ENCODE results near the gene STOM. TPM values are rescaled to one million over a fixed set of nuclear protein-coding genes. Genes with fewer than 3 reads are reported as not detected.

The STOM gene
- total RNA-seq, 5 donors from 2014 or later (not counting 1 experiment from before 2014, with no cell fraction given) = 24.2 to 73.9 (median 57.8) TPM

DNA sequence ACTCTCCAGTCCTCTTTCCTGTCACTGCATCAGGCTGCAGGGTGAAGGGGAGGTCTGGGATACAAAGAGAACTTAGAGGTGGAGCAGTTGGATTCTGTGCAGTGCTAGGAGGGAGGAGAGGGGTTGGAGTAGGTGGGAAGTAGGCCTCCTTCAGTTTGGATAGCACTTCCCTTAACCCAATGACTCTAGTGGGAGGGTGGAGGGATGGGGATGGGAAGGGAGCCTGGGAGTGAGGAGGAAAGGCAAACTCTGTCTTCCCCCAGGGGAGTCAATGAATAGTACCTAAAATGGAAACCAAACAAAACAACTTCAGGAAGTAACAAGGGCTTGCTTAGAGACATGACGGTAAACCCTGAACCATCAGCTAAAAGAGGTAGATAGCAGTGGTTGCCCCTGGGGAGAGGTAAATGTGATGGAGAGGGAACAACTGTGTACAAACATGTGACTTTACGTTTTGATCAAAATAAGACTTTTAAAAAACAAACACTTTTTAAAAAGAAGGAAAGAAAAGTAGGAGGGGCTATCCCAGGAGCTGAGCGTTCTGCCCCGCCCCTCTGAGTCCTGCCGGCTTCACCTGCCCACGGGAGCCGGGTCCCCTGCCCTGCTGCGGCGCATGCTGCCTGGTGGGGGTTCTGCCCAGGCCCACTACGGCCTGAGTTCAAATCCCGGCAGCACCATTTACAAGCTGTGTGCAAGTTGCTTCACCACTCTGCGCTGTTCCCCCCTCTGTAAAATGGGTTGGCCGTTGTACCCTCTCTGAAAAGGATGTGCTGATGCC lies 71.2 kb downstream of the STOM start:
- peak overlapping the region; percentile 21 to 62 for H3K4me3 ChIP-seq (ENCODE audit: control insufficient read depth in 1 of 2, extremely low read depth in 1 of 2, low read length in 1 of 2)

GRCh38 chr9:121298016-121298538 lies 72.0 kb downstream of the STOM start:
- Mint-ChIP-seq H3K27me3 (peaks cover 16 to 17% of the 10 kb centered on the region in 2 donors), H3K27ac (no peak overlapping the region), H3K4me1 (peaks cover 13 to 20% (median 19%) of the 10 kb centered on the region in 3 donors), H3K9me3 (no peaks in the 10 kb centered on the region), H3K4me3 (peak overlapping the region in 2 of 3 donors; percentile 28 to 68), H3K36me3 (peaks cover 2% of the 10 kb centered on the region)
- peaks cover 0 to 36% of the 10 kb centered on the region in 2 experiments for H3K27me3 ChIP-seq (replicated peaks in 1 of 2; ENCODE audit: control insufficient read depth in 2 of 2, extremely low read depth in 1 of 2, insufficient read depth in 2 of 2, low read length in 1 of 2)
- no peaks in the 10 kb centered on the region for H3K36me3 ChIP-seq (ENCODE audit: control insufficient read depth in 2 of 2, extremely low read depth in 1 of 2, insufficient read depth in 1 of 2, low read length in 1 of 2)
- ChIA-PET POLR2A (interaction anchor here (0.5 to 0.6 kb wide), 2 partner anchors 30 to 1433 kb away, joined by 3 to 8 read pairs; partner anchors contain the start of gene GSN (in 1 of the 2)), CTCF (interaction anchor here (0.6 kb wide), 2 partner anchors 20 to 37 kb away, joined by 3 to 8 read pairs; no protein-coding TSS in a partner anchor)
- H3K27ac ChIP-seq (ENCODE audit: low read length) = no peak overlapping the region
- H3K4me3 ChIP-seq (ENCODE audit: control insufficient read depth in 1 of 2, extremely low read depth in 1 of 2, low read length in 1 of 2) = no peak overlapping the region
- no peak for ATAC-seq (replicated peaks in 1 of 4)
- WGBS (ENCODE audit: insufficient coverage) = 96% methylated on average over 3 of the region's 7 CpGs
- no peak for DNase-seq
- no peaks in the 10 kb centered on the region for H3K9me3 ChIP-seq
- H3K4me1 ChIP-seq (ENCODE audit: control insufficient read depth in 1 of 2, extremely low read depth in 1 of 2, insufficient read depth in 2 of 2, low read length in 2 of 2) = peaks cover 3 to 9% of the 10 kb centered on the region in 2 experiments

More for the DNA sequence above, 71.2 kb downstream of the STOM start:
- peak in 2 of 4 experiments; percentile 8 to 11 for ATAC-seq (replicated peaks in 1 of 4)
- DNase-seq = no peak
- Histone ChIP-seq H3K9me3 (no peaks in the 10 kb centered on the region), H3K4me1 (ENCODE audit: control insufficient read depth in 1 of 2, extremely low read depth in 1 of 2, insufficient read depth in 2 of 2, low read length in 2 of 2) (peaks cover 3 to 9% of the 10 kb centered on the region in 2 experiments), H3K27me3 (replicated peaks in 1 of 2; ENCODE audit: control insufficient read depth in 2 of 2, extremely low read depth in 1 of 2, insufficient read depth in 2 of 2, low read length in 1 of 2) (peaks cover 0 to 36% of the 10 kb centered on the region in 2 experiments), H3K36me3 (ENCODE audit: control insufficient read depth in 2 of 2, extremely low read depth in 1 of 2, insufficient read depth in 1 of 2, low read length in 1 of 2) (no peaks in the 10 kb centered on the region), H3K27ac (ENCODE audit: low read length) (no peak overlapping the region)
- H3K27me3 Mint-ChIP-seq = peaks cover 16 to 17% of the 10 kb centered on the region in 2 donors
- H3K36me3 Mint-ChIP-seq = peaks cover 10% of the 10 kb centered on the region
- H3K27ac Mint-ChIP-seq = peak overlapping the region; percentile 28 to 65
- ChIA-PET POLR2A (interaction anchor here in 1 of 2 donors (0.6 kb wide), 1 partner anchor 1433 kb away, joined by 3 read pairs; no protein-coding TSS in a partner anchor), CTCF (interaction anchor here in 1 of 2 donors (0.6 kb wide), 1 partner anchor 36 kb away, joined by 8 read pairs; no protein-coding TSS in a partner anchor)
- H3K4me1 Mint-ChIP-seq = peaks cover 13 to 20% (median 19%) of the 10 kb centered on the region in 3 donors
- WGBS (ENCODE audit: insufficient coverage) = 70% methylated on average over 11 of the region's 13 CpGs
- H3K4me3 Mint-ChIP-seq = peak overlapping the region; percentile 65 to 68 (median 66)
- no peaks in the 10 kb centered on the region for H3K9me3 Mint-ChIP-seq

GRCh38 chr9:121297389-121297788 lies 72.7 kb downstream of the STOM start:
- Histone ChIP-seq H3K4me1 (ENCODE audit: control insufficient read depth in 1 of 2, extremely low read depth in 1 of 2, insufficient read depth in 2 of 2, low read length in 2 of 2) (peaks cover 3 to 9% of the 10 kb centered on the region in 2 experiments), H3K27ac (ENCODE audit: low read length) (no peak overlapping the region), H3K9me3 (no peaks in the 10 kb centered on the region), H3K36me3 (ENCODE audit: control insufficient read depth in 2 of 2, extremely low read depth in 1 of 2, insufficient read depth in 1 of 2, low read length in 1 of 2) (no peaks in the 10 kb centered on the region), H3K4me3 (ENCODE audit: control insufficient read depth in 1 of 2, extremely low read depth in 1 of 2, low read length in 1 of 2) (no peak overlapping the region), H3K27me3 (replicated peaks in 1 of 2; ENCODE audit: control insufficient read depth in 2 of 2, extremely low read depth in 1 of 2, insufficient read depth in 2 of 2, low read length in 1 of 2) (peaks cover 0 to 41% of the 10 kb centered on the region in 2 experiments)
- DNase-seq = no peak
- POLR2A ChIA-PET = interaction anchor here in 1 of 2 donors (0.5 kb wide), 1 partner anchor 29 kb away, joined by 8 read pairs; the partner anchor contains the start of gene GSN
- no peak overlapping the region for H3K27ac Mint-ChIP-seq
- H3K36me3 Mint-ChIP-seq = no peaks in the 10 kb centered on the region
- no peak overlapping the region for H3K4me3 Mint-ChIP-seq
- H3K9me3 Mint-ChIP-seq = no peaks in the 10 kb centered on the region
- WGBS (ENCODE audit: insufficient coverage) = no CpG with 5 or more reads among the region's 4 CpGs
- peaks cover 13 to 20% (median 19%) of the 10 kb centered on the region in 3 donors for H3K4me1 Mint-ChIP-seq
- ATAC-seq (replicated peaks in 1 of 4) = no peak
- CTCF ChIA-PET = interaction anchor here in 1 of 2 donors (0.6 kb wide), 1 partner anchor 61 kb away, joined by 3 read pairs; no protein-coding TSS in a partner anchor
- peaks cover 16 to 17% of the 10 kb centered on the region in 2 donors for H3K27me3 Mint-ChIP-seq

DNA sequence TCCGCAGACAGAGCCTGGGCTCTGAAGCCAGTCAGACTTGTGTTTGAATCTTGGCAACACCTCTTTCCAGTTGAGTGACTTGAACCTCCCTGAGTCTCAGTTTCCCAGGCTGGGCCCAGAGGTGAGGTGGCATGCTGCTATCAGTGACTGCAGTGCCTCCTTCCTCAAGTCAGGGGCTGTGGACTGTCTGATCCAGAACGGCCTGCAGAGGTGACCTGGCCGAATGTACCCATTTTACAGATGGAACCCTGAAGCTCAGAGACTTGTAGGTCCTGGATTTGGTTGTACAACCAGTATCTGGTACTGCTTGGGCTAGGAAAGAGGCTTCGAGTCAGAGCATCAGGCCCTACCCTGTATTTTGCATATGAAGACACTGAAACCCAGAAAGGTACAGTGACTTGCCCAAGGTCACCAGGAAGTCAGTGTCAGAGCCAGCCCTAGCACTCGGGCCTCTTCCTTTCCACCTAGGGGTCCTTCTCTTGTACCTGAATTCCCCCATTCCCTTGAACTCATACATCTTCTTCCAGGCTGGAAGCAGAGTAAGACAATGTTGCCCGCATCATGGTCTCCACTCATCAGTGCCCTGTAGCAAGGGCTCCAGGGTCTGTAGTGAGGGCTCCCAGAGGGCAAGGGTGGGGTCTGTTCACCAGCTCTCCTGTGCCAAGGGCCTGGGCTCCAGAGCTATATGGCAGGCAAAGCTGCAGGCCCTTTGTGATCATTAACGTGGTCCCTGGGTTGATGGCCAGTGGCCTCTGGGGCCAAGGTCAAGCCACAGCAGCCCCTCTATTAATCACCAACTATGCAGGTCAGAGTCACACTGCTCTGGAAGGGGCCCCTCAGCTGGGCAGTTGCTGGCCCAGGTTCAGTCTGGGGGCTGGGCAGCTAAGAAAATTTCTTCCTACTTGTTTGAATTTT lies 73.6 kb downstream of the STOM start:
- peaks cover 3 to 9% of the 10 kb centered on the region in 2 experiments for H3K4me1 ChIP-seq (ENCODE audit: control insufficient read depth in 1 of 2, extremely low read depth in 1 of 2, insufficient read depth in 2 of 2, low read length in 2 of 2)
- no peak for ATAC-seq (replicated peaks in 1 of 4)
- ChIA-PET POLR2A (no interaction called here), CTCF (no interaction called here)
- no peak overlapping the region for H3K27ac ChIP-seq (ENCODE audit: low read length)
- Mint-ChIP-seq H3K4me1 (peaks cover 13 to 20% (median 19%) of the 10 kb centered on the region in 3 donors), H3K27ac (no peak overlapping the region), H3K9me3 (no peaks in the 10 kb centered on the region), H3K4me3 (no peak overlapping the region), H3K36me3 (no peaks in the 10 kb centered on the region), H3K27me3 (peaks cover 16 to 17% of the 10 kb centered on the region in 2 donors)
- 82% methylated on average over 6 of the region's 7 CpGs for WGBS (ENCODE audit: insufficient coverage)
- H3K9me3 ChIP-seq = no peaks in the 10 kb centered on the region
- no peak for DNase-seq
- H3K4me3 ChIP-seq (ENCODE audit: control insufficient read depth in 1 of 2, extremely low read depth in 1 of 2, low read length in 1 of 2) = no peak overlapping the region
- no peaks in the 10 kb centered on the region for H3K36me3 ChIP-seq (ENCODE audit: control insufficient read depth in 2 of 2, extremely low read depth in 1 of 2, insufficient read depth in 1 of 2, low read length in 1 of 2)
- H3K27me3 ChIP-seq (replicated peaks in 1 of 2; ENCODE audit: control insufficient read depth in 2 of 2, extremely low read depth in 1 of 2, insufficient read depth in 2 of 2, low read length in 1 of 2) = peaks cover 0 to 38% of the 10 kb centered on the region in 2 experiments

DNA sequence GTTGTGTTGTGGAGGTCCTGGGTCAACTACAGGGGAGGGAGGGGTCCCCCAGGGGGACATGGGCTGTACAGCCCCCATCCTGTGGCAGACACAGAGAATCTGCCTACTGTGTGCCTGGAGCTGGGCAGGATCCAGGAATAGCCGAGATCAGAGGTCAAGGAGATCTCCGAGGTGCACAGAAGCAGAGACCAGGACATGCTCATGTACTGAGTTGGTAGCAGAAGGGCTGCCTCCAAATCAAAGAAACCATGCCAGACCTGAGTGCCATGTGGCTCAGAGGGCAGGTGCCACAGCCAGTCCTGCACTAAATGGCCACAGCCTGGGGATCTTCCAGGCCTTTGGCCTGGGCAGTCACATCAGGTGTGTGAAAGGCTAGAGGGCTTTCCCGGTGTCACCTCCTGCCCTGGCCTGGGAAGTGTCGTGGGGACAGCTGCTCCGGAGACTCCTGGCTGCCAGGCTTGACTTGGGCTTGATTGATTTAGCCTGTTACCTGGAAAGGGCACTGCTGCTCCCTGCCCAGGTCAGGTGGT lies 74.3 kb downstream of the STOM start:
- Mint-ChIP-seq H3K27ac (no peak overlapping the region), H3K27me3 (peaks cover 12 to 17% of the 10 kb centered on the region in 2 donors), H3K4me3 (no peak overlapping the region), H3K36me3 (no peaks in the 10 kb centered on the region), H3K4me1 (peaks cover 13 to 19% (median 19%) of the 10 kb centered on the region in 3 donors), H3K9me3 (no peaks in the 10 kb centered on the region)
- CTCF ChIA-PET = no interaction called here
- H3K4me1 ChIP-seq (ENCODE audit: control insufficient read depth in 1 of 2, extremely low read depth in 1 of 2, insufficient read depth in 2 of 2, low read length in 2 of 2) = peaks cover 3 to 9% of the 10 kb centered on the region in 2 experiments
- peaks cover 0 to 34% of the 10 kb centered on the region in 2 experiments for H3K27me3 ChIP-seq (replicated peaks in 1 of 2; ENCODE audit: control insufficient read depth in 2 of 2, extremely low read depth in 1 of 2, insufficient read depth in 2 of 2, low read length in 1 of 2)
- POLR2A ChIA-PET = no interaction called here
- no peak overlapping the region for H3K27ac ChIP-seq (ENCODE audit: low read length)
- H3K36me3 ChIP-seq (ENCODE audit: control insufficient read depth in 2 of 2, extremely low read depth in 1 of 2, insufficient read depth in 1 of 2, low read length in 1 of 2) = no peaks in the 10 kb centered on the region
- no peak for ATAC-seq (replicated peaks in 1 of 4)
- H3K4me3 ChIP-seq (ENCODE audit: control insufficient read depth in 1 of 2, extremely low read depth in 1 of 2, low read length in 1 of 2) = no peak overlapping the region
- no peaks in the 10 kb centered on the region for H3K9me3 ChIP-seq
- 89% methylated on average over 5 of the region's 5 CpGs for WGBS (ENCODE audit: insufficient coverage)
- no peak for DNase-seq
